IMR-90 (cell line): ENCODE results near the gene BSCL2. TPM values are rescaled to one million over a fixed set of nuclear protein-coding genes. Genes with fewer than 3 reads are reported as not detected.

Experiments used
- ATAC-seq: fragments of 200-7000 bp; cut with Tn5 transposase; 2 replicates; pipeline ENCODE4 v1.9.1; 2020; ENCODE audit warnings: low read depth, mild to moderate bottlenecking, moderate library complexity
- BruUV-seq: library from RNA; stranded (reverse); fragments of 400-500 nt; replicated peaks from 2 replicates; lab custom pipeline; 2021; lab: Mats Ljungman, UMichigan
- CTCF ChIA-PET: fragments of 300-600 bp; formaldehyde crosslinking; extraction: SDS; loops from one replicate; lab custom pipeline; 2021; ENCODE audit warnings: antibody characterized with exemption; lab: Yijun Ruan, JAX
- POLR2A ChIA-PET: fragments of 300-600 bp; sonication (Branson Sonifier 250); formaldehyde crosslinking; loops from one replicate; lab custom pipeline; 2022; ENCODE audit warnings: antibody characterized with exemption; ENCODE audit not compliant: unreplicated experiment; lab: Charles Lee
- DNase-seq: peaks from one replicate; pipeline ENCODE4 v3.0.0; 2013
- H2AFZ ChIP-seq: replicated peaks from 2 replicates; pipeline ENCODE3; 2013; ENCODE audit warnings: low read length, mild to moderate bottlenecking; ENCODE audit not compliant: poor library complexity
- H2AK5ac ChIP-seq: 2 replicates; pipeline ENCODE4 v1.6.1; 2013; ENCODE audit warnings: low read depth, low read length, inconsistent platforms
- H2AK9ac ChIP-seq: replicated peaks from 2 replicates; pipeline ENCODE3; 2013; ENCODE audit warnings: mild to moderate bottlenecking, low read depth, low read length, moderate library complexity; ENCODE audit not compliant: poor library complexity
- H2BK120ac ChIP-seq: 2 replicates; pipeline ENCODE4 v1.6.1; 2013; ENCODE audit warnings: low read depth, low read length, inconsistent platforms
- H2BK15ac ChIP-seq: 3 replicates; pipeline ENCODE4 v1.6.1; 2013; ENCODE audit warnings: low read depth, low read length, inconsistent platforms
- H2BK20ac ChIP-seq: 2 replicates; pipeline ENCODE4 v1.6.1; 2013; ENCODE audit warnings: low read depth, mild to moderate bottlenecking, inconsistent platforms, low read length, moderate library complexity
- H2BK5ac ChIP-seq: 2 replicates; pipeline ENCODE4 v1.6.1; 2013; ENCODE audit warnings: mild to moderate bottlenecking, low read depth, low read length, inconsistent platforms; ENCODE audit not compliant: poor library complexity, severe bottlenecking
- H3K14ac ChIP-seq: replicated peaks from 2 replicates; pipeline ENCODE4 v1.6.1; 2013; ENCODE audit warnings: low read depth, low read length, inconsistent platforms
- H3K18ac ChIP-seq: 2 replicates; pipeline ENCODE4 v1.6.1; 2013; ENCODE audit warnings: low read depth, low read length, control low read depth
- H3K23ac ChIP-seq: 2 replicates; pipeline ENCODE4 v1.6.1; 2013; ENCODE audit warnings: low read depth, low read length, inconsistent platforms
- H3K27ac ChIP-seq: 2 replicates; pipeline ENCODE4 v1.5.1; 2013; ENCODE audit warnings: mild to moderate bottlenecking, control low read depth, low read length; ENCODE audit not compliant: insufficient read depth
- H3K27me3 ChIP-seq: 2 replicates; pipeline ENCODE4 v1.6.1; 2013; ENCODE audit warnings: low read length; ENCODE audit not compliant: control insufficient read depth, insufficient read depth
- H3K36me3 ChIP-seq: 2 replicates; pipeline ENCODE4 v1.6.1; 2013; ENCODE audit warnings: low read length, mixed read lengths; ENCODE audit not compliant: control insufficient read depth, insufficient read depth
- H3K4ac ChIP-seq: 2 replicates; pipeline ENCODE4 v1.6.1; 2013; ENCODE audit warnings: low read depth, low read length, inconsistent platforms
- H3K4me1 ChIP-seq: 2 replicates; pipeline ENCODE4 v1.6.1; 2013; ENCODE audit warnings: low read length, mixed read lengths; ENCODE audit not compliant: control insufficient read depth, insufficient read depth
- H3K4me2 ChIP-seq: 2 replicates; pipeline ENCODE4 v1.6.1; 2013; ENCODE audit warnings: low read depth, mild to moderate bottlenecking, control low read depth, low read length, moderate library complexity
- H3K4me3 ChIP-seq: 2 replicates; pipeline ENCODE4 v1.5.1; 2013; ENCODE audit warnings: low read depth, mild to moderate bottlenecking, control low read depth, low read length, moderate library complexity; ENCODE audit not compliant: insufficient read depth
- H3K56ac ChIP-seq: 2 replicates; pipeline ENCODE4 v1.6.1; 2013; ENCODE audit warnings: low read length, inconsistent platforms; ENCODE audit not compliant: insufficient read depth; ENCODE audit errors: extremely low read depth
- H3K79me1 ChIP-seq, 2 experiments: 2 replicates each; pipeline ENCODE4 v1.6.1; 2013; ENCODE audit warnings: low read length in 2 of 2, inconsistent platforms in 1 of 2, low read depth in 1 of 2
- H3K9ac ChIP-seq: 2 replicates; pipeline ENCODE4 v1.6.1; 2013; ENCODE audit warnings: low read depth, low read length, control low read depth
- H3K9me1 ChIP-seq: 2 replicates; pipeline ENCODE4 v1.6.1; 2013; ENCODE audit warnings: low read length, inconsistent platforms; ENCODE audit not compliant: insufficient read depth
- H3K9me3 ChIP-seq: 2 replicates; pipeline ENCODE4 v1.6.1; 2013; ENCODE audit warnings: low read length; ENCODE audit not compliant: control insufficient read depth, insufficient read depth
- H4K20me1 ChIP-seq: 2 replicates; pipeline ENCODE4 v1.6.1; 2013; ENCODE audit warnings: low read length, inconsistent platforms; ENCODE audit not compliant: insufficient read depth
- H4K5ac ChIP-seq: 2 replicates; pipeline ENCODE4 v1.6.1; 2013; ENCODE audit warnings: mild to moderate bottlenecking, low read depth, low read length, control low read depth
- H4K8ac ChIP-seq, 2 experiments: 2 replicates each; pipeline ENCODE4 v1.6.1; 2013; ENCODE audit warnings: low read depth in 2 of 2, low read length in 2 of 2, control low read depth in 1 of 2, inconsistent platforms in 1 of 2
- H4K91ac ChIP-seq: 2 replicates; pipeline ENCODE4 v1.6.1; 2013; ENCODE audit warnings: low read depth, low read length, inconsistent platforms; ENCODE audit not compliant: insufficient read depth
- BHLHE40 ChIP-seq: fragments of 150-350 bp; IDR thresholded peaks from 2 replicates; pipeline ENCODE4 v1.6.1; 2016; ENCODE audit warnings: mild to moderate bottlenecking, low read depth, low read length
- CEBPB ChIP-seq: IDR thresholded peaks from 2 replicates; pipeline ENCODE4 v1.6.1; 2012; ENCODE audit warnings: low read depth, low read length, improper control_type of control experiment
- CHD1 ChIP-seq: IDR thresholded peaks from 2 replicates; pipeline ENCODE4 v1.6.1; 2012; ENCODE audit warnings: low read depth, low read length, improper control_type of control experiment
- CTCF ChIP-seq: conservative IDR thresholded peaks from 2 replicates; pipeline ENCODE4 v1.5.1; 2012; ENCODE audit warnings: mild to moderate bottlenecking, low read depth, low read length, improper control_type of control experiment
- ELK1 ChIP-seq: fragments of 150-350 bp; IDR thresholded peaks from 2 replicates; pipeline ENCODE4 v1.6.1; 2016; ENCODE audit warnings: low read depth, mild to moderate bottlenecking, low read length, moderate library complexity, borderline replicate concordance
- MAFK ChIP-seq: IDR thresholded peaks from 2 replicates; pipeline ENCODE4 v1.6.1; 2012; ENCODE audit warnings: low read depth, low read length, improper control_type of control experiment
- POLR2A ChIP-seq: IDR thresholded peaks from 2 replicates; pipeline ENCODE4 v1.6.1; 2012; ENCODE audit warnings: mild to moderate bottlenecking, low read depth, low read length
- RCOR1 ChIP-seq: IDR thresholded peaks from 2 replicates; pipeline ENCODE4 v1.6.1; 2012; ENCODE audit warnings: mild to moderate bottlenecking, low read length, improper control_type of control experiment; ENCODE audit not compliant: insufficient replicate concordance
- RFX5 ChIP-seq: IDR thresholded peaks from 2 replicates; pipeline ENCODE4 v1.8.0; 2012; ENCODE audit warnings: low read depth, mild to moderate bottlenecking, low read length, moderate library complexity
- SMC3 ChIP-seq: fragments of 150-350 bp; IDR thresholded peaks from 2 replicates; pipeline ENCODE4 v1.6.1; 2016; ENCODE audit warnings: low read depth, mild to moderate bottlenecking, antibody characterized with exemption, low read length, moderate library complexity
- USF2 ChIP-seq: fragments of 150-350 bp; IDR thresholded peaks from 2 replicates; pipeline ENCODE4 v1.6.1; 2017; ENCODE audit warnings: mild to moderate bottlenecking, antibody characterized with exemption, low read length, low read depth
- WGBS, 2 experiments: methylation state at CpG; one replicate each; pipeline versions ENCODE4 v1.1.5 to v1.1.7; 2013; ENCODE audit warnings: missing lambda C conversion rate in 2 of 2; ENCODE audit not compliant: insufficient read length in 1 of 2; ENCODE audit errors: extremely low coverage in 2 of 2; 5-methylcytosine and 5-hydroxymethylcytosine counted together
- dilution Hi-C: fragments of 300-500 bp; cut with HindIII; formaldehyde crosslinking; loops from one replicate; pipeline ENCODE4 v1.14.3; 2018; ENCODE audit warnings: low sequenced_read_pairs; ENCODE audit not compliant: unreplicated experiment
- in situ Hi-C: fragments of 300-500 bp; cut with MboI; formaldehyde crosslinking; loops from 3 replicates; pipeline ENCODE4 v1.14.3; 2019; ENCODE audit warnings: low sequenced_read_pairs, inconsistent platforms, mixed read lengths
- intact Hi-C: fragments of 100-400 bp; cut with micrococcal nuclease; formaldehyde crosslinking; loops from 2 replicates; pipeline ENCODE4 v1.10.0; 2022
- polyA plus RNA-seq, 3 experiments: library from polyadenylated mRNA; depleted of rRNA; stranded (reverse); fragments of >200 nt; gene quantifications; 2 replicates each; pipeline ENCODE4 v1.2.3, GENCODE V29; 2012; ENCODE audit warnings: low replicate concordance in 1 of 3
- total RNA-seq: library from RNA; depleted of rRNA; stranded (reverse); fragments of >200 nt; gene quantifications from 2 replicates; pipeline ENCODE4 v1.2.3, GENCODE V29; 2012

Gene BSCL2
- total and polyA plus RNA-seq, 2 of the 4 experiments (the other 2 are of a cell fraction), result 26.2 to 47.1 TPM

- POLR2A ChIA-PET, result interaction anchor here (1.0 to 1.2 kb wide), 2 partner anchors 20 to 27 kb away, joined by 6 to 11 read pairs; partner anchors contain the start of gene ZBTB3
- Histone ChIP-seq H3K9me1 (peaks cover 4% of the 10 kb centered on the region; the same call in 1 of the 2 replicates), H3K9ac (peak overlapping the region; percentile 87), H3K4ac (peak overlapping the region; percentile 69), H3K9me3 (no peaks in the 10 kb centered on the region), H2AK5ac (peak overlapping the region; percentile 61), H4K20me1 (peaks cover 48% of the 10 kb centered on the region), H3K4me1 (peaks cover 6% of the 10 kb centered on the region), H3K23ac (peak overlapping the region; percentile 88), H4K5ac (no peak overlapping the region), H3K4me3 (peak overlapping the region; percentile 85), H3K27me3 (no peaks in the 10 kb centered on the region), H2AFZ (peak overlapping the region; percentile 92), H4K91ac (peak overlapping the region; percentile 52), H2BK120ac (no peak overlapping the region), H2BK15ac (no peak overlapping the region), H3K36me3 (peaks cover 22% of the 10 kb centered on the region), H2BK5ac (peak overlapping the region; percentile 97), H3K56ac (peak overlapping the region; percentile 79), H3K4me2 (peak overlapping the region; percentile 99), H3K27ac (peak overlapping the region; percentile 96), H2AK9ac (peak overlapping the region; percentile 76), H3K14ac (peak overlapping the region; percentile 82), H4K8ac (peak overlapping the region in 1 of 2 experiments; percentile 31; a peak in 2 of 4 replicates), H2BK20ac (no peak overlapping the region), H3K79me1 (peaks cover 21 to 38% of the 10 kb centered on the region in 2 experiments), H3K18ac (no peak overlapping the region)
- no peak for DNase-seq
- no TSS peak for BruUV-seq
- WGBS, 2 experiments, result 1% methylated on average over 32 of the region's 51 CpGs; no CpG with 5 or more reads in 1 of the 2 experiments
- ATAC-seq, result no peak
- CTCF ChIA-PET, result no interaction called here
- TF ChIP-seq MAFK (no peak), SMC3 (no peak), RCOR1 (no peak), USF2 (no peak), POLR2A (no peak), BHLHE40 (no peak), CHD1 (no peak), RFX5 (no peak), CEBPB (no peak), ELK1 (no peak), CTCF (no peak)
- dilution Hi-C loops (no loop called here), intact Hi-C loops (loop anchor here (5.0 kb wide), 2 partner anchors 36 to 136 kb away; partner anchors contain the start of gene POLR2G), in situ Hi-C loops (no loop called here)
Observed at GRCh38 chr11:62726156-62726914, 19.1 kb upstream of the BSCL2 start.
